Esophagus muscularis mucosa (tissue), 4 donors: ENCODE data around the gene DNAJC27. TPM values are rescaled to one million over a fixed set of nuclear protein-coding genes. Genes with fewer than 3 reads are reported as not detected.

Experiments
- DNase-seq: peaks from one replicate; pipeline ENCODE4 v3.0.0-alpha.2; 2017; ENCODE audit errors: extremely low spot score
- H3K27ac ChIP-seq, 4 donors: fragments of 200-600 bp; sonication (generic); replicated peaks in 1 of 4; 1 replicate in 3 of 4; 2 replicates in 1 of 4; pipeline ENCODE4 v1.5.1; 2016 to 2019; ENCODE audit warnings: mild to moderate bottlenecking in 1 of 4
- H3K27me3 ChIP-seq, 4 donors: fragments of 200-600 bp; sonication (generic); one replicate each; pipeline versions ENCODE4 v1.5.1 to v1.6.0; 2016 to 2019
- H3K36me3 ChIP-seq, 4 donors: fragments of 200-600 bp; sonication (generic); one replicate each; pipeline ENCODE4 v1.5.1; 2016 to 2019
- H3K4me1 ChIP-seq, 4 donors: fragments of 200-600 bp; sonication (generic); one replicate each; pipeline ENCODE4 v1.5.1; 2016 to 2019
- H3K4me3 ChIP-seq, 4 donors: fragments of 200-600 bp; sonication (generic); 1 replicate in 2 of 4; 2 replicates in 2 of 4; pipeline ENCODE4 v1.5.1; 2016 to 2019; ENCODE audit warnings: mild to moderate bottlenecking in 4 of 4, moderate library complexity in 1 of 4
- H3K9me3 ChIP-seq, 4 donors: fragments of 200-600 bp; sonication (generic); 1 replicate in 3 of 4; 2 replicates in 1 of 4; pipeline ENCODE4 v1.5.1; 2016 to 2019
- EP300 ChIP-seq: sonication (generic); formaldehyde crosslinking; IDR thresholded peaks from one replicate; pipeline ENCODE4 v1.6.1; 2017; ENCODE audit warnings: antibody characterized with exemption
- POLR2A ChIP-seq: fragments of 450-650 bp; IDR thresholded peaks from one replicate; pipeline ENCODE4 v1.6.1; 2017; ENCODE audit warnings: antibody characterized with exemption, moderate library complexity, mild to moderate bottlenecking, low read depth
- POLR2AphosphoS5 ChIP-seq, 2 donors: sonication (generic); formaldehyde crosslinking; IDR thresholded peaks; one replicate each; pipeline ENCODE4 v1.6.1; 2017; ENCODE audit warnings: antibody characterized with exemption in 2 of 2
- WGBS: methylation state at CpG from one replicate; pipeline ENCODE4 v1.1.5; 2018; 5-methylcytosine and 5-hydroxymethylcytosine counted together
- intact Hi-C: fragments of 100-400 bp; cut with DNase I; formaldehyde crosslinking; loops from one replicate; pipeline ENCODE4 v1.15.1; 2023
- total RNA-seq, 4 donors: library from RNA; depleted of rRNA; stranded (reverse); fragments of >200 nt; gene quantifications; one replicate each; pipeline versions ENCODE4 v1.1.0 to v1.2.1, GENCODE V29; 2016
- TF ChIP-seq, protein P1 (sequence below), 3 experiments: fragments of 200-600 bp in 2 of 3; fragments of 450-650 bp in 1 of 3; sonication (generic) in 2 of 3; IDR thresholded peaks; one replicate each; pipeline ENCODE4 v1.5.1; 2017 to 2019; ENCODE audit warnings: antibody characterized with exemption in 3 of 3, mild to moderate bottlenecking in 2 of 3, moderate library complexity in 1 of 3

Gene DNAJC27
- total RNA-seq, 4 donors from 2014 or later, result 5.8 to 8.6 (median 7.5) TPM

GRCh38 chr2:24955232-24955631 lies 16.5 kb downstream of the DNAJC27 start:
- H3K36me3 ChIP-seq, result peaks cover 28 to 98% (median 78%) of the 10 kb centered on the region in 4 donors
- peaks cover 0 to 11% (median 3%) of the 10 kb centered on the region in 4 donors for H3K4me1 ChIP-seq
- H3K9me3 ChIP-seq, result peaks cover 0 to 15% (median 7%) of the 10 kb centered on the region in 4 donors
- intact Hi-C loops, result no loop called here
- no peak for DNase-seq
- no peak overlapping the region for H3K27ac ChIP-seq
- no peak for TF ChIP-seq POLR2AphosphoS5 (IDR thresholded peaks at IDR 0.05)
- TF ChIP-seq, protein P1, sequence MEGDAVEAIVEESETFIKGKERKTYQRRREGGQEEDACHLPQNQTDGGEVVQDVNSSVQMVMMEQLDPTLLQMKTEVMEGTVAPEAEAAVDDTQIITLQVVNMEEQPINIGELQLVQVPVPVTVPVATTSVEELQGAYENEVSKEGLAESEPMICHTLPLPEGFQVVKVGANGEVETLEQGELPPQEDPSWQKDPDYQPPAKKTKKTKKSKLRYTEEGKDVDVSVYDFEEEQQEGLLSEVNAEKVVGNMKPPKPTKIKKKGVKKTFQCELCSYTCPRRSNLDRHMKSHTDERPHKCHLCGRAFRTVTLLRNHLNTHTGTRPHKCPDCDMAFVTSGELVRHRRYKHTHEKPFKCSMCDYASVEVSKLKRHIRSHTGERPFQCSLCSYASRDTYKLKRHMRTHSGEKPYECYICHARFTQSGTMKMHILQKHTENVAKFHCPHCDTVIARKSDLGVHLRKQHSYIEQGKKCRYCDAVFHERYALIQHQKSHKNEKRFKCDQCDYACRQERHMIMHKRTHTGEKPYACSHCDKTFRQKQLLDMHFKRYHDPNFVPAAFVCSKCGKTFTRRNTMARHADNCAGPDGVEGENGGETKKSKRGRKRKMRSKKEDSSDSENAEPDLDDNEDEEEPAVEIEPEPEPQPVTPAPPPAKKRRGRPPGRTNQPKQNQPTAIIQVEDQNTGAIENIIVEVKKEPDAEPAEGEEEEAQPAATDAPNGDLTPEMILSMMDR (IDR thresholded peaks at IDR 0.05), result no peak
- TF ChIP-seq POLR2A, result no peak
- TF ChIP-seq EP300, result no peak
- H3K4me3 ChIP-seq, result no peak overlapping the region
- H3K27me3 ChIP-seq, result no peaks in the 10 kb centered on the region

DNA sequence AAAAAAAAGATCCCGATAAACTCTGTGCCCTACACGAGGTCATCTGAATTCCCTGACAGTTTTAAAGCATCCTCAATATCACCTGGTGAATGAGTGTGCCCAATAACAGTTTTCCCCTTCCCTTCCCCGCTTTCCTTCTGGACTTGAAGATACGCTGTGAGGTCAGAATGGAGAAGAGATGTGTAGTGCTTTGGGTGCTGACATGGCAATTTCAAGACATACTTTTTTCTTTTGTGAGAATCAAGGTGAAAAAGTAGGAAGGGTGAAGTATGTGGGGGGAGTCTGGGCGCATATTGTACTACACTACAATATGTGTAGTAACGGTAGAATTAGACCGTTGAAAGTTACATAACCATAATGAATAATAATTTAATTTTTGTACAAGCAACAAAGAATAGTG lies 21.7 kb downstream of the DNAJC27 start:
- Histone ChIP-seq H3K4me3 (no peak overlapping the region), H3K9me3 (peaks cover 0 to 3% (median 2%) of the 10 kb centered on the region in 4 donors), H3K4me1 (peaks cover 0 to 3% (median 0%) of the 10 kb centered on the region in 4 donors), H3K27me3 (no peaks in the 10 kb centered on the region), H3K36me3 (peaks cover 29 to 84% (median 66%) of the 10 kb centered on the region in 4 donors), H3K27ac (no peak overlapping the region)
- TF ChIP-seq EP300 (no peak), POLR2A (no peak), POLR2AphosphoS5 (IDR thresholded peaks at IDR 0.05) (no peak)
- TF ChIP-seq, protein P1 (IDR thresholded peaks at IDR 0.05), result no peak
- DNase-seq, result no peak
- 93% methylated on average over 7 of the region's 7 CpGs for WGBS
- intact Hi-C loops, result no loop called here

DNA sequence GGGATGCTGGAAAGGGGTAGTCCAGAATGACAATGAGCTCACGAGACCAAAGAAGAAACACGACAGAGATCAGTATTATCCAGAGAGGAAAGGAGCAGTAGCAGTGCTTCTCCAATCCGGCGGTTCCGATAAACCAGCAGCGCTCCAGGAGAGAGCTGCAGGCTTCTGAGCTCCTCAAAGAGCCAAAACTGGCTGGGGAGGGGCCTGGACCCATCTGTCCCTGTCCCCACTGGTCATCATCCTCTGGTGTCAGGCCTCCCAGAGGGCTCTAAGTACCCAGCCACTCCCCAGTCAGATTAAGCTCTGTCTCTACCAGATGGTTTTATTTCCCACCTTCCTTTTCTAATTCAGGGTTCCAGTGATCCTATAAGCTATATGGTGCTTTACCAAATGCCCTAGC lies 23.2 kb downstream of the DNAJC27 start:
- H3K4me3 ChIP-seq, result no peak overlapping the region
- peaks cover 0 to 3% (median 0%) of the 10 kb centered on the region in 4 donors for H3K4me1 ChIP-seq
- no peaks in the 10 kb centered on the region for H3K27me3 ChIP-seq
- WGBS, result 94% methylated on average over 6 of the region's 6 CpGs
- H3K9me3 ChIP-seq, result no peaks in the 10 kb centered on the region
- no peak for TF ChIP-seq POLR2AphosphoS5 (IDR thresholded peaks at IDR 0.05)
- TF ChIP-seq, protein P1 (IDR thresholded peaks at IDR 0.05), result no peak
- TF ChIP-seq POLR2A, result no peak
- no peak for TF ChIP-seq EP300
- intact Hi-C loops, result no loop called here
- peaks cover 27 to 69% (median 55%) of the 10 kb centered on the region in 4 donors for H3K36me3 ChIP-seq
- DNase-seq, result no peak
- H3K27ac ChIP-seq, result no peak overlapping the region

DNA sequence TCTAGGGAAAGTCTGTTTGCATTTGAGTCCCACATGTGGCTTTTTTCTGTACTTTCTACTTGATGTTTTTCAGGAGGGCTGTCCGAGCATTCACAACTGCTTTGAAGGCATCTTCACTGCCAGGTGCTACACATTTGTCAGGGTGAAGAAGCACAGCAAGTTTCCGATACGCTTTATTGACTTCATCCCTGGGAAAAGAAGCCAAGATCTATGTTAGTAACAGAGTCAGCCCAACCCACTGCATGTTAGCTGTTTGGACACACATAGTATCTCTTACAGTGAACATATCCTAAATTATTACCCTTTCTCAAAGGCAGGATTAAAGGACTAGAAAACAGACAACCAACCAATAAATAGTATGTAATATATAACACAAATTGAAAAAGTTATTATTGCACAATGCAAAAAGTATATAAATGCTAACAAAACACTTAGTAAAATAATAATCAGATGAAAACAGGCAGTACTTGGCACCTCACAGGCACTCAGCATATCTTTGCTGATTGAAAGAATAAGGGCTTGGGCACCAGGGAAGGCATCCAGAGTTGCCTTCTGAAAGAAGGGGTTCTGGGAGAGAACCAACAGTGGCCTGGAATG lies 24.1 kb downstream of the DNAJC27 start:
- intact Hi-C loops, result no loop called here
- WGBS, result 81% methylated on average over 3 of the region's 3 CpGs
- H3K27me3 ChIP-seq, result no peaks in the 10 kb centered on the region
- H3K36me3 ChIP-seq, result peaks cover 24 to 63% (median 52%) of the 10 kb centered on the region in 4 donors
- H3K4me3 ChIP-seq, result no peak overlapping the region
- DNase-seq, result no peak
- TF ChIP-seq, protein P1 (IDR thresholded peaks at IDR 0.05), result no peak
- TF ChIP-seq POLR2AphosphoS5 (IDR thresholded peaks at IDR 0.05) (no peak), EP300 (no peak), POLR2A (no peak)
- H3K4me1 ChIP-seq, result peaks cover 0 to 3% (median 0%) of the 10 kb centered on the region in 4 donors
- no peak overlapping the region for H3K27ac ChIP-seq
- H3K9me3 ChIP-seq, result no peaks in the 10 kb centered on the region

GRCh38 chr2:24945907-24946306 lies 25.8 kb downstream of the DNAJC27 start:
- no peak overlapping the region for H3K4me3 ChIP-seq
- peaks cover 24 to 47% (median 35%) of the 10 kb centered on the region in 4 donors for H3K36me3 ChIP-seq
- no peak for DNase-seq
- H3K27me3 ChIP-seq, result no peaks in the 10 kb centered on the region
- TF ChIP-seq, protein P1 (IDR thresholded peaks at IDR 0.05), result no peak
- TF ChIP-seq POLR2A, result no peak
- TF ChIP-seq POLR2AphosphoS5 (IDR thresholded peaks at IDR 0.05), result no peak
- TF ChIP-seq EP300, result no peak
- H3K27ac ChIP-seq, result no peak overlapping the region
- peaks cover 0 to 3% (median 0%) of the 10 kb centered on the region in 4 donors for H3K4me1 ChIP-seq
- no peaks in the 10 kb centered on the region for H3K9me3 ChIP-seq
- WGBS, result 93% methylated on average over 4 of the region's 4 CpGs
- intact Hi-C loops, result no loop called here
